ENCODE results near the gene TXNIP. TPM values are rescaled to one million over a fixed set of nuclear protein-coding genes. Genes with fewer than 3 reads are reported as not detected.

Gene TXNIP
- total RNA-seq, 1 experiment from 2014 or later: 2.5 TPM

GRCh38 chr1:146010126-146010738 is 13.9 kb upstream of the TXNIP start:
- ChIA-PET POLR2A (interaction anchor here (1.2 kb wide), 1 partner anchor 31 kb away, joined by 3 read pairs; no protein-coding TSS in a partner anchor), RAD21 (ENCODE audit: low non-redundant PET in 1 of 2, low total read pairs in 2 of 2, uncharacterized antibody in 2 of 2, unreplicated experiment in 2 of 2) (interaction anchor here in 1 of 2 experiments (1.0 kb wide), 1 partner anchor 31 kb away, joined by 3 read pairs; no protein-coding TSS in a partner anchor), CTCF (interaction anchor here (1.0 to 4.7 kb wide), 4 partner anchors 31 to 165 kb away, joined by 4 to 40 read pairs (median 10); partner anchors contain the start of gene NUDT17)
- Histone ChIP-seq H3K36me3 (ENCODE audit: control insufficient read depth in 1 of 2, insufficient read depth in 2 of 2, low read length in 2 of 2) (no peaks in the 10 kb centered on the region), H3K9me3 (ENCODE audit: control insufficient read depth in 1 of 2, insufficient read depth in 1 of 2, low read depth in 1 of 2, low read length in 2 of 2) (no peaks in the 10 kb centered on the region), H3K27ac (ENCODE audit: low read depth, low read length) (no peak overlapping the region), H3K27me3 (ENCODE audit: insufficient read depth, low read length) (no peaks in the 10 kb centered on the region), H3K4me3 (replicated peaks in 1 of 2; ENCODE audit: low read depth in 1 of 2, low read length in 2 of 2) (no peak overlapping the region), H3K9me2 (ENCODE audit: insufficient read depth) (no peaks in the 10 kb centered on the region), H3K79me2 (ENCODE audit: insufficient read depth, low read length) (no peaks in the 10 kb centered on the region), H3K4me2 (ENCODE audit: low read length) (no peak overlapping the region), H3K4me1 (ENCODE audit: control insufficient read depth in 1 of 2, insufficient read depth in 2 of 2, low read length in 2 of 2) (peaks cover 0 to 10% of the 10 kb centered on the region in 2 experiments; a peak in 2 of 4 replicates), H3K9ac (ENCODE audit: low read length) (no peak overlapping the region), H2AFZ (ENCODE audit: low read depth, low read length, poor library complexity, severe bottlenecking) (peak overlapping the region; percentile 61), H4K20me1 (ENCODE audit: insufficient read depth) (no peaks in the 10 kb centered on the region)
- TF ChIP-seq SIN3A (IDR thresholded peaks at IDR 0.05; ENCODE audit: low read depth) (no peak), REST (IDR thresholded peaks at IDR 0.05; ENCODE audit: low read depth) (no peak), CEBPB (IDR thresholded peaks at IDR 0.05; ENCODE audit: low read depth) (no peak), ATF3 (IDR thresholded peaks at IDR 0.05) (no peak), POLR2A (IDR thresholded peaks at IDR 0.05; ENCODE audit: borderline replicate concordance, extremely low read depth, insufficient read depth, insufficient read length) (no peak), ELF1 (IDR thresholded peaks at IDR 0.05; ENCODE audit: borderline replicate concordance, low read depth) (no peak), ZFX (IDR thresholded peaks at IDR 0.05) (no peak), ZNF274 (IDR thresholded peaks at IDR 0.05; ENCODE audit: low read depth, low read length) (no peak), EZH2 (IDR thresholded peaks at IDR 0.05) (no peak), YY1 (IDR thresholded peaks at IDR 0.05; ENCODE audit: extremely low read depth, insufficient replicate concordance, low read depth, low read length) (no peak), RAD21 (IDR thresholded peaks at IDR 0.05; ENCODE audit: low read depth) (no peak), SP1 (IDR thresholded peaks at IDR 0.05; ENCODE audit: low read depth) (no peak), SRF (IDR thresholded peaks at IDR 0.05; ENCODE audit: low read depth) (no peak), FOSL1 (IDR thresholded peaks at IDR 0.05; ENCODE audit: low read depth) (no peak), CBX3 (IDR thresholded peaks at IDR 0.05; ENCODE audit: low read depth) (no peak), ZBTB33 (IDR thresholded peaks at IDR 0.05; ENCODE audit: extremely low read depth, insufficient replicate concordance, low read length) (no peak), TCF7L2 (IDR thresholded peaks at IDR 0.05; ENCODE audit: borderline replicate concordance, extremely low read depth, insufficient read depth, insufficient read length) (no peak), JUND (IDR thresholded peaks at IDR 0.05) (no peak)
- DNase-seq (ENCODE audit: low read depth, low spot score): no peak
- no TSS peak for BruUV-seq (replicated peaks)
- intact Hi-C loops (cut with micrococcal nuclease): no loop called here
- no peak for ATAC-seq
